22Rv1 (cell line): ENCODE data around the gene TMPRSS4.

Experiments
- H3K27ac ChIP-seq: fragments of 450-650 bp; 2 replicates; pipeline ENCODE4 v1.5.1; 2017
- CTCF ChIP-seq: fragments of 450-650 bp; IDR thresholded peaks from 2 replicates; pipeline ENCODE4 v1.5.1; 2017; ENCODE audit warnings: mild to moderate bottlenecking
- ZFX ChIP-seq: fragments of 450-650 bp; IDR thresholded peaks from 2 replicates; pipeline ENCODE4 v1.6.1; 2017; ENCODE audit warnings: antibody characterized with exemption, borderline replicate concordance

Gene TMPRSS4

GRCh38 chr11:118076754-118077281 is at the start of gene TMPRSS4:
TSS of gene TMPRSS4 (plus strand) at chr11:118077078. CDS start at chr11:118077303, 225 bp downstream.
- TF ChIP-seq CTCF (no peak), ZFX (no peak)
- peak within 1 kb of the TSS; percentile 50; the same call in 1 of the 2 replicates for H3K27ac ChIP-seq

- TF ChIP-seq CTCF = no peak
- TF ChIP-seq ZFX = no peak
Observed at GRCh38 chr11:118027694-118028093, 49.2 kb upstream of the TMPRSS4 start.

GRCh38 chr11:118028626-118029025 is 48.3 kb upstream of the TMPRSS4 start:
- no peak overlapping the region for H3K27ac ChIP-seq
- TF ChIP-seq CTCF (no peak), ZFX (no peak)

More at GRCh38 chr11:118027694-118028093, 49.2 kb upstream of the TMPRSS4 start:
- H3K27ac ChIP-seq = no peak overlapping the region

GRCh38 chr11:118033443-118033842 is 43.4 kb upstream of the TMPRSS4 start:
- TF ChIP-seq ZFX = no peak
- no peak for TF ChIP-seq CTCF
- no peak overlapping the region for H3K27ac ChIP-seq

- TF ChIP-seq CTCF = no peak
- no peak for TF ChIP-seq ZFX
Observed at GRCh38 chr11:118042141-118042540, 34.7 kb upstream of the TMPRSS4 start.

GRCh38 chr11:118042796-118043195 is 34.1 kb upstream of the TMPRSS4 start:
- no peak for TF ChIP-seq CTCF
- no peak for TF ChIP-seq ZFX
- no peak overlapping the region for H3K27ac ChIP-seq

More at GRCh38 chr11:118042141-118042540, 34.7 kb upstream of the TMPRSS4 start:
- H3K27ac ChIP-seq = no peak overlapping the region

- H3K27ac ChIP-seq = no peak overlapping the region
- TF ChIP-seq ZFX = no peak
- TF ChIP-seq CTCF = no peak
Observed at GRCh38 chr11:118045191-118045590, 31.7 kb upstream of the TMPRSS4 start.
